ENCODE data around the gene HLA-F. TPM values are rescaled to one million over a fixed set of nuclear protein-coding genes. Genes with fewer than 3 reads are reported as not detected.

Gene HLA-F
- total and polyA plus RNA-seq, 5 donors: 26.8 to 50.5 (median 46.7) TPM

- Histone ChIP-seq H3K4me3 (ENCODE audit: low read length) (no peak overlapping the region), H3K4me1 (ENCODE audit: control insufficient read depth, insufficient read depth, low read length) (no peaks in the 10 kb centered on the region), H3K27ac (ENCODE audit: low read length) (no peak overlapping the region), H3K9me3 (ENCODE audit: control insufficient read depth, low read length) (no peaks in the 10 kb centered on the region), H3K27me3 (ENCODE audit: control insufficient read depth, insufficient read depth) (no peaks in the 10 kb centered on the region)
- peak in 1 of 3 donors; percentile 30 for DNase-seq
- intact Hi-C loops (cut with DNase I): no loop called here
- WGBS: 52% methylated on average over 2 of the region's 2 CpGs
- peak; percentile 55 to 91 for ATAC-seq
Measured at GRCh38 chr6:29763491-29764289, 40.5 kb downstream of the HLA-F start.

- Histone ChIP-seq H3K9me3 (ENCODE audit: control insufficient read depth, low read length) (no peaks in the 10 kb centered on the region), H3K4me1 (ENCODE audit: control insufficient read depth, insufficient read depth, low read length) (no peaks in the 10 kb centered on the region), H3K4me3 (ENCODE audit: low read length) (no peak overlapping the region), H3K27ac (ENCODE audit: low read length) (no peak overlapping the region), H3K27me3 (ENCODE audit: control insufficient read depth, insufficient read depth) (no peaks in the 10 kb centered on the region)
- 86% methylated on average over 2 of the region's 2 CpGs for WGBS
- ATAC-seq (no peak), DNase-seq (no peak)
- intact Hi-C loops (cut with DNase I): no loop called here
Measured at GRCh38 chr6:29764422-29765196, 41.4 kb downstream of the HLA-F start.

GRCh38 chr6:29769336-29769735 lies 46.1 kb downstream of the HLA-F start:
- no peaks in the 10 kb centered on the region for H3K27me3 ChIP-seq (ENCODE audit: control insufficient read depth, insufficient read depth)
- no peaks in the 10 kb centered on the region for H3K4me1 ChIP-seq (ENCODE audit: control insufficient read depth, insufficient read depth, low read length)
- H3K4me3 ChIP-seq (ENCODE audit: low read length): no peak overlapping the region
- 64% methylated on average over 3 of the region's 3 CpGs for WGBS
- no peak for ATAC-seq
- intact Hi-C loops (cut with DNase I): no loop called here
- no peak for DNase-seq
- H3K27ac ChIP-seq (ENCODE audit: low read length): no peak overlapping the region
- no peaks in the 10 kb centered on the region for H3K9me3 ChIP-seq (ENCODE audit: control insufficient read depth, low read length)

- no peak overlapping the region for H3K4me3 ChIP-seq (ENCODE audit: low read length)
- H3K4me1 ChIP-seq (ENCODE audit: control insufficient read depth, insufficient read depth, low read length): no peaks in the 10 kb centered on the region
- intact Hi-C loops (cut with DNase I): no loop called here
- H3K27ac ChIP-seq (ENCODE audit: low read length): no peak overlapping the region
- ATAC-seq (no peak), DNase-seq (no peak)
- H3K9me3 ChIP-seq (ENCODE audit: control insufficient read depth, low read length): no peaks in the 10 kb centered on the region
- no peaks in the 10 kb centered on the region for H3K27me3 ChIP-seq (ENCODE audit: control insufficient read depth, insufficient read depth)
- 66% methylated on average over 2 of the region's 2 CpGs for WGBS
Measured at GRCh38 chr6:29770306-29770705, 47.1 kb downstream of the HLA-F start.

GRCh38 chr6:29776684-29777083 lies 53.5 kb downstream of the HLA-F start:
- intact Hi-C loops (cut with DNase I): no loop called here
- DNase-seq: no peak
- no peaks in the 10 kb centered on the region for H3K9me3 ChIP-seq (ENCODE audit: control insufficient read depth, low read length)

More at GRCh38 chr6:29776684-29777083, 53.5 kb downstream of the HLA-F start:
- ATAC-seq: no peak
- 65% methylated on average over 2 of the region's 2 CpGs for WGBS
- Histone ChIP-seq H3K27ac (ENCODE audit: low read length) (no peak overlapping the region), H3K4me3 (ENCODE audit: low read length) (no peak overlapping the region), H3K4me1 (ENCODE audit: control insufficient read depth, insufficient read depth, low read length) (no peaks in the 10 kb centered on the region), H3K27me3 (ENCODE audit: control insufficient read depth, insufficient read depth) (no peaks in the 10 kb centered on the region)

Other genes with a start within 250 kb of the HLA-F start
- not detected for gene MAS1L, start 235.5 kb upstream of the HLA-F start, total RNA-seq
- gene MAS1L, start 235.5 kb upstream of the HLA-F start, polyA plus RNA-seq: not detected
- not detected for gene UBD, start 163.7 kb upstream of the HLA-F start, total RNA-seq
- 0.14 TPM for gene UBD, start 163.7 kb upstream of the HLA-F start, polyA plus RNA-seq
- gene OR2H2, start 138.3 kb upstream of the HLA-F start, total RNA-seq: not detected
- gene OR2H2, start 138.3 kb upstream of the HLA-F start, polyA plus RNA-seq: not detected
- gene GABBR1, start 90.3 kb upstream of the HLA-F start, total RNA-seq: 10 to 100 TPM; 34.8 to 40.0 (median 36.6) TPM
- 37.5 TPM for gene GABBR1, start 90.3 kb upstream of the HLA-F start, polyA plus RNA-seq
- gene MOG, start 66.3 kb upstream of the HLA-F start, total RNA-seq: 1 to 10 TPM; 1.5 to 2.6 (median 2.2) TPM
- gene MOG, start 66.3 kb upstream of the HLA-F start, polyA plus RNA-seq: 4.8 TPM
- gene ZFP57, start 42.3 kb upstream of the HLA-F start, total RNA-seq: 1 to 10 TPM in 1 of 4 donors, under 1 TPM in 3; 0.32 to 1.8 (median 0.44) TPM
- gene ZFP57, start 42.3 kb upstream of the HLA-F start, polyA plus RNA-seq: 0.77 TPM
- 1 to 10 TPM in 1 of 4 donors, under 1 TPM in 1, not detected in 2; 0.18 to 1.2 TPM for gene HLA-G, start 104.4 kb downstream of the HLA-F start, total RNA-seq
- gene HLA-G, start 104.4 kb downstream of the HLA-F start, polyA plus RNA-seq: not detected
- gene HLA-A, start 219.1 kb downstream of the HLA-F start, total RNA-seq: 100 to 1,000 TPM; 215 to 449 (median 319) TPM
- gene HLA-A, start 219.1 kb downstream of the HLA-F start, polyA plus RNA-seq: 287 TPM